HepG2 (cell line): Measurements from ENCODE around the gene BRPF1. TPM values are rescaled to one million over a fixed set of nuclear protein-coding genes. Genes with fewer than 3 reads are reported as not detected.

ENCODE experiments used
- EEA1 ChIP-seq: sonication (generic); formaldehyde crosslinking; IDR thresholded peaks from 2 replicates; pipeline ENCODE4 v1.5.1; 2020; ENCODE audit warnings: mild to moderate bottlenecking, missing genetic modification reagents, borderline replicate concordance
- TERF1 ChIP-seq: sonication (generic); formaldehyde crosslinking; IDR thresholded peaks from 2 replicates; pipeline ENCODE4 v1.8.0; 2022; ENCODE audit warnings: mild to moderate bottlenecking, missing genetic modification reagents, moderate library complexity
- polyA plus RNA-seq, 8 experiments: library from polyadenylated mRNA; depleted of rRNA in 3 of 8; stranded (reverse) in 7 of 8; unstranded in 1 of 8; fragments of >200 nt; fragmentation: Illumina TruSeq in 4 of 8; extraction: Trizol in 4 of 8; gene quantifications; 2 replicates each; pipeline versions ENCODE4 v1.2.1 to v1.2.3, GENCODE V29; 2011 to 2016; ENCODE audit warnings: low read depth in 4 of 8, missing spikeins in 1 of 8, mixed read lengths in 1 of 8; ENCODE audit not compliant: insufficient read depth in 1 of 8
- total RNA-seq, 5 experiments: library from RNA; depleted of rRNA; stranded (reverse); fragments of >200 nt; fragmentation: Illumina TruSeq; extraction: Trizol; gene quantifications; 2 replicates each; pipeline ENCODE4 v1.2.3, GENCODE V29; 2016; ENCODE audit warnings: low read depth in 1 of 5
- TF ChIP-seq, protein P1 (sequence below): IDR thresholded peaks from 2 replicates; pipeline ENCODE4 v1.6.1; 2016; ENCODE audit warnings: low read depth

Gene BRPF1
- total and polyA plus RNA-seq, 2 of the 13 experiments (the other 11 are each of a cell fraction or from before 2014, with no cell fraction given), result 7.3 to 10.0 TPM

DNA sequence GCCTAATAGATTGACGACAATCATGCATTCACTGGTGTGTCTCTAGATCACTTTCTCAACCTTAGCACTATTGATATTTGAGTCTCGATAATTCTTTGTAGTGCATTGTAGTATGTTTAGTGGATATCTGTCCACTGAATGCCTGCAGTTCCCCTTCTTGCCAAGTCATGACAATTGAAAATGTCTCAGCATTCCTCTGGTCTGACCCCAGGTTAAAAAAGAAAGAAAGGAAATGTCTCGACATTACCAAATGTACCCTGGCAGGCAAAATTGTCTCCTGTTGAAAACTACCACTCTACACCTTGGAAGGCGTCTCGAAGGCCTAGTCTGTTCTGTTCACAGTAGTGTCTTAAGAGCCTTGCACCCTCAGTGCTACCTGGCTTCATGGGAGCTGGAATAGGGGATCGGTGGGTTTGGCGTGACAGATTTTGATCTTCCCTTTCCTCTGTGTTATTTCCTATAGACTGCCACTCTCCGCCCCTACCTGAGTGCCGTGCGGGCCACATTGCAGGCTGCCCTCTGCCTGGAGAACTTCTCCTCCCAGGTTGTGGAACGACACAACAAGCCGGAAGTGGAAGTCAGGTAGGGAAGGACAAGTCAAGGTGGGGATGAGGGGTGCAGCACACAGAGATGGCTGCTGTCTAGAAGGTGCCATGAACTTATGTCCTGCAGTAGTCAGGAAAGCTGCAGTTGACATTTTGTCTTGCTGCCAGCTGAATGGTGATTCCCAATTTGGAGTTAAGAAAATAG is 65.8 kb downstream of the BRPF1 start (continued):
- TF ChIP-seq TERF1 (CRISPR knock-in tag), result no peak
- TF ChIP-seq, protein P1, sequence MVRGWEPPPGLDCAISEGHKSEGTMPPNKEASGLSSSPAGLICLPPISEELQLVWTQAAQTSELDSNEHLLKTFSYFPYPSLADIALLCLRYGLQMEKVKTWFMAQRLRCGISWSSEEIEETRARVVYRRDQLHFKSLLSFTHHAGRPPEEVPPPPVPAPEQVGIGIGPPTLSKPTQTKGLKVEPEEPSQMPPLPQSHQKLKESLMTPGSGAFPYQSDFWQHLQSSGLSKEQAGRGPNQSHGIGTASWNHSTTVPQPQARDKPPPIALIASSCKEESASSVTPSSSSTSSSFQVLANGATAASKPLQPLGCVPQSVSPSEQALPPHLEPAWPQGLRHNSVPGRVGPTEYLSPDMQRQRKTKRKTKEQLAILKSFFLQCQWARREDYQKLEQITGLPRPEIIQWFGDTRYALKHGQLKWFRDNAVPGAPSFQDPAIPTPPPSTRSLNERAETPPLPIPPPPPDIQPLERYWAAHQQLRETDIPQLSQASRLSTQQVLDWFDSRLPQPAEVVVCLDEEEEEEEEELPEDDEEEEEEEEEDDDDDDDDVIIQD (CRISPR knock-in tag), result no peak
- TF ChIP-seq EEA1, result no peak

Other genes with a start within 250 kb of the BRPF1 start
- gene LHFPL4, start 177.9 kb upstream of the BRPF1 start, total RNA-seq (2016; rRNA removed; fragmentation: Illumina TruSeq; extraction: Trizol), result 0.02 TPM in 1 of 2 replicates, not detected in the other
- gene LHFPL4, start 177.9 kb upstream of the BRPF1 start, polyA plus RNA-seq (2011; rRNA removed), result 0.03 and 0.05 TPM in 2 replicates
- gene MTMR14, start 82.2 kb upstream of the BRPF1 start, total RNA-seq (2016; rRNA removed; fragmentation: Illumina TruSeq; extraction: Trizol), result 32.1 and 32.8 TPM in 2 replicates
- gene MTMR14, start 82.2 kb upstream of the BRPF1 start, polyA plus RNA-seq (2011; rRNA removed), result 27.1 and 34.1 TPM in 2 replicates
- not detected in 2 replicates for gene CPNE9, start 27.9 kb upstream of the BRPF1 start, total RNA-seq (2016; rRNA removed; fragmentation: Illumina TruSeq; extraction: Trizol)
- 0.14 and 0.20 TPM in 2 replicates for gene CPNE9, start 27.9 kb upstream of the BRPF1 start, polyA plus RNA-seq (2011; rRNA removed)
- gene OGG1, start 18.2 kb downstream of the BRPF1 start, total RNA-seq (2016; rRNA removed; fragmentation: Illumina TruSeq; extraction: Trizol), result 23.8 and 28.7 TPM in 2 replicates
- 33.2 and 38.9 TPM in 2 replicates for gene OGG1, start 18.2 kb downstream of the BRPF1 start, polyA plus RNA-seq (2011; rRNA removed)
- 51.8 and 53.3 TPM in 2 replicates for gene CAMK1, start 38.2 kb downstream of the BRPF1 start, total RNA-seq (2016; rRNA removed; fragmentation: Illumina TruSeq; extraction: Trizol)
- 26.4 and 27.7 TPM in 2 replicates for gene CAMK1, start 38.2 kb downstream of the BRPF1 start, polyA plus RNA-seq (2011; rRNA removed)
- 37.1 and 43.3 TPM in 2 replicates for gene TADA3, start 60.7 kb downstream of the BRPF1 start, total RNA-seq (2016; rRNA removed; fragmentation: Illumina TruSeq; extraction: Trizol)
- 32.1 and 34.4 TPM in 2 replicates for gene TADA3, start 60.7 kb downstream of the BRPF1 start, polyA plus RNA-seq (2011; rRNA removed)
- gene ARPC4, start 61.3 kb downstream of the BRPF1 start, total RNA-seq (2016; rRNA removed; fragmentation: Illumina TruSeq; extraction: Trizol), result 73.9 and 83.6 TPM in 2 replicates
- gene ARPC4, start 61.3 kb downstream of the BRPF1 start, polyA plus RNA-seq (2011; rRNA removed), result 27.2 and 30.1 TPM in 2 replicates
- gene TTLL3, start 78.5 kb downstream of the BRPF1 start, total RNA-seq (2016; rRNA removed; fragmentation: Illumina TruSeq; extraction: Trizol), result 1.9 and 9.5 TPM in 2 replicates
- 51.2 and 59.3 TPM in 2 replicates for gene TTLL3, start 78.5 kb downstream of the BRPF1 start, polyA plus RNA-seq (2011; rRNA removed)
- gene RPUSD3, start 112.3 kb downstream of the BRPF1 start, total RNA-seq (2016; rRNA removed; fragmentation: Illumina TruSeq; extraction: Trizol), result 30.3 and 32.1 TPM in 2 replicates
- 48.7 and 55.5 TPM in 2 replicates for gene RPUSD3, start 112.3 kb downstream of the BRPF1 start, polyA plus RNA-seq (2011; rRNA removed)
- gene CIDEC, start 148.5 kb downstream of the BRPF1 start, total RNA-seq (2016; rRNA removed; fragmentation: Illumina TruSeq; extraction: Trizol), result 2.5 and 2.8 TPM in 2 replicates
- gene CIDEC, start 148.5 kb downstream of the BRPF1 start, polyA plus RNA-seq (2011; rRNA removed), result 10.4 and 19.6 TPM in 2 replicates
- 40.9 and 50.9 TPM in 2 replicates for gene JAGN1, start 158.9 kb downstream of the BRPF1 start, total RNA-seq (2016; rRNA removed; fragmentation: Illumina TruSeq; extraction: Trizol)
- 49.9 and 59.1 TPM in 2 replicates for gene JAGN1, start 158.9 kb downstream of the BRPF1 start, polyA plus RNA-seq (2011; rRNA removed)
- gene IL17RE, start 171.1 kb downstream of the BRPF1 start, total RNA-seq (2016; rRNA removed; fragmentation: Illumina TruSeq; extraction: Trizol), result 6.7 and 14.5 TPM in 2 replicates
- gene IL17RE, start 171.1 kb downstream of the BRPF1 start, polyA plus RNA-seq (2011; rRNA removed), result 24.1 and 36.3 TPM in 2 replicates
- 10.7 and 20.7 TPM in 2 replicates for gene IL17RC, start 185.4 kb downstream of the BRPF1 start, total RNA-seq (2016; rRNA removed; fragmentation: Illumina TruSeq; extraction: Trizol)
- 24.0 and 31.7 TPM in 2 replicates for gene IL17RC, start 185.4 kb downstream of the BRPF1 start, polyA plus RNA-seq (2011; rRNA removed)
- gene CRELD1, start 202.1 kb downstream of the BRPF1 start, total RNA-seq (2016; rRNA removed; fragmentation: Illumina TruSeq; extraction: Trizol), result 12.0 and 27.1 TPM in 2 replicates
- 61.9 and 75.9 TPM in 2 replicates for gene CRELD1, start 202.1 kb downstream of the BRPF1 start, polyA plus RNA-seq (2011; rRNA removed)
- gene PRRT3, start 220.7 kb downstream of the BRPF1 start, total RNA-seq (2016; rRNA removed; fragmentation: Illumina TruSeq; extraction: Trizol), result 0.29 and 0.44 TPM in 2 replicates
- gene PRRT3, start 220.7 kb downstream of the BRPF1 start, polyA plus RNA-seq (2011; rRNA removed), result 0.22 and 0.26 TPM in 2 replicates